K562 (cell line): ENCODE measurements around the gene UNC93B1. TPM values are rescaled to one million over a fixed set of nuclear protein-coding genes. Genes with fewer than 3 reads are reported as not detected.

Experiments used
- ARNT ChIP-seq, 2 experiments: fragments of 450-650 bp; IDR thresholded peaks; 2 replicates each; pipeline ENCODE4 v1.6.1; 2016; ENCODE audit warnings: mild to moderate bottlenecking in 1 of 2
- CBX3 ChIP-seq, 2 experiments: IDR thresholded peaks; 1 replicate in 1 of 2; 2 replicates in 1 of 2; pipeline ENCODE4 v1.6.1; 2012; ENCODE audit warnings: inconsistent platforms in 2 of 2, low read length in 2 of 2, borderline replicate concordance in 1 of 2, control low read depth in 1 of 2
- HDGF ChIP-seq: fragments of 450-650 bp; IDR thresholded peaks from 2 replicates; pipeline ENCODE4 v1.6.1; 2016
- PHF8 ChIP-seq: fragments of 200-600 bp; sonication (generic); IDR thresholded peaks from 2 replicates; pipeline ENCODE4 v1.6.1; 2012; ENCODE audit warnings: mixed run types, mild to moderate bottlenecking, inconsistent platforms, low read length, moderate library complexity, borderline replicate concordance
- RBM25 ChIP-seq: fragments of 200-400 bp; formaldehyde crosslinking; IDR thresholded peaks from 2 replicates; pipeline ENCODE4 v1.6.1; 2018; ENCODE audit warnings: low read length, low read depth, moderate library complexity; ENCODE audit not compliant: severe bottlenecking
- SIN3A ChIP-seq, 2 experiments: fragments of 150-350 bp in 1 of 2; IDR thresholded peaks; 2 replicates each; pipeline ENCODE4 v1.6.1; 2011 to 2016; ENCODE audit warnings: borderline replicate concordance in 2 of 2, low read depth in 2 of 2, low read length in 2 of 2, mild to moderate bottlenecking in 2 of 2, moderate library complexity in 2 of 2; ENCODE audit not compliant: control insufficient read depth in 1 of 2
- SPI1 ChIP-seq: IDR thresholded peaks from 2 replicates; pipeline ENCODE4 v1.6.1; 2011; ENCODE audit warnings: low read depth, low read length, control low read depth, borderline replicate concordance
- SRF ChIP-seq, 2 experiments: fragments of 250-450, 450-650 bp in 1 of 2; sonication (Bioruptor Pico) in 1 of 2; sonication (generic) in 1 of 2; formaldehyde crosslinking; IDR thresholded peaks; 2 replicates each; pipeline versions ENCODE4 v1.5.0 to v1.5.1; 2020 to 2022; ENCODE audit warnings: mild to moderate bottlenecking in 1 of 2, missing genetic modification reagents in 1 of 2
- ZBTB12 ChIP-seq: fragments of 250-450 bp; sonication (Bioruptor Pico); IDR thresholded peaks from 2 replicates; pipeline ENCODE4 v1.4.0; 2020
- ZBTB7A ChIP-seq: IDR thresholded peaks from 2 replicates; pipeline ENCODE4 v1.6.1; 2011; ENCODE audit warnings: low read depth, mild to moderate bottlenecking, low read length, moderate library complexity, borderline replicate concordance; ENCODE audit not compliant: control insufficient read depth
- ZNF512 ChIP-seq: IDR thresholded peaks from 2 replicates; pipeline ENCODE4 v1.6.1; 2016; ENCODE audit warnings: missing genetic modification characterization, missing compliant biosample characterization
- ZNF696 ChIP-seq: fragments of 250-450 bp; sonication (Bioruptor Pico); conservative IDR thresholded peaks from 2 replicates; pipeline ENCODE4 v1.4.0; 2020; ENCODE audit warnings: mild to moderate bottlenecking, moderate library complexity
- polyA plus RNA-seq, 8 experiments: library from polyadenylated mRNA; depleted of rRNA in 4 of 8; stranded (reverse) in 5 of 8; unstranded in 3 of 8; fragments of >200 nt; fragmentation: Nextera tagmentation in 2 of 8; fragmentation: Illumina TruSeq in 1 of 8; extraction: Ambion mirVana in 2 of 8; extraction: Trizol in 1 of 8; gene quantifications; 2 replicates each; pipeline versions ENCODE4 v1.2.1 to v1.2.3, GENCODE V29; 2011 to 2014; ENCODE audit warnings: inconsistent platforms in 1 of 8, missing spikeins in 1 of 8
- total RNA-seq, 7 experiments: library from RNA; depleted of rRNA in 6 of 7; stranded (reverse); fragments of >200 nt in 6 of 7; fragmentation: Illumina TruSeq in 2 of 7; extraction: Trizol in 2 of 7; gene quantifications; 2 replicates each; pipeline versions ENCODE4 v1.2.1 to v1.2.3, GENCODE V29; 2011 to 2021; ENCODE audit warnings: low replicate concordance in 1 of 7
- TF ChIP-seq, protein P1 (sequence below), 2 experiments: fragments of 250-450 bp in 1 of 2; fragments of 450-650 bp in 1 of 2; sonication (Bioruptor Pico) in 1 of 2; IDR thresholded peaks; 2 replicates each; pipeline versions ENCODE4 v1.6.1 to v1.8.0; 2016 to 2021; ENCODE audit warnings: mild to moderate bottlenecking in 2 of 2, moderate library complexity in 2 of 2, missing compliant biosample characterization in 1 of 2, missing genetic modification characterization in 1 of 2
- TF ChIP-seq, protein P2 (sequence below), 2 experiments: fragments of 200-800 bp in 1 of 2; sonication (Bioruptor generic) in 1 of 2; sonication (generic) in 1 of 2; formaldehyde crosslinking in 1 of 2; IDR thresholded peaks in 1 of 2; conservative IDR thresholded peaks in 1 of 2; 2 replicates each; pipeline versions ENCODE4 v1.5.0 to v1.6.1; 2016 to 2020; ENCODE audit warnings: missing compliant biosample characterization in 1 of 2, missing genetic modification characterization in 1 of 2, missing genetic modification reagents in 1 of 2
- TF ChIP-seq, protein P3 (sequence below), 2 experiments: fragments of 450-650 bp in 1 of 2; sonication (generic) in 1 of 2; formaldehyde crosslinking in 1 of 2; IDR thresholded peaks in 1 of 2; conservative IDR thresholded peaks in 1 of 2; 2 replicates each; pipeline versions ENCODE4 v1.6.1 to v1.8.1; 2016 to 2023; ENCODE audit warnings: mild to moderate bottlenecking in 2 of 2, moderate library complexity in 2 of 2, inconsistent platforms in 1 of 2, missing genetic modification reagents in 1 of 2
- TF ChIP-seq, protein P4 (sequence below): fragments of 250-450 bp; sonication (Bioruptor Pico); IDR thresholded peaks from 2 replicates; pipeline ENCODE4 v1.4.0; 2020; ENCODE audit warnings: mild to moderate bottlenecking

UNC93B1 gene
- total and polyA plus RNA-seq, 9 of the 15 experiments (the other 6 are each of a cell fraction or from before 2014, with no cell fraction given): 0.10 to 13.6 (median 6.5) TPM

DNA sequence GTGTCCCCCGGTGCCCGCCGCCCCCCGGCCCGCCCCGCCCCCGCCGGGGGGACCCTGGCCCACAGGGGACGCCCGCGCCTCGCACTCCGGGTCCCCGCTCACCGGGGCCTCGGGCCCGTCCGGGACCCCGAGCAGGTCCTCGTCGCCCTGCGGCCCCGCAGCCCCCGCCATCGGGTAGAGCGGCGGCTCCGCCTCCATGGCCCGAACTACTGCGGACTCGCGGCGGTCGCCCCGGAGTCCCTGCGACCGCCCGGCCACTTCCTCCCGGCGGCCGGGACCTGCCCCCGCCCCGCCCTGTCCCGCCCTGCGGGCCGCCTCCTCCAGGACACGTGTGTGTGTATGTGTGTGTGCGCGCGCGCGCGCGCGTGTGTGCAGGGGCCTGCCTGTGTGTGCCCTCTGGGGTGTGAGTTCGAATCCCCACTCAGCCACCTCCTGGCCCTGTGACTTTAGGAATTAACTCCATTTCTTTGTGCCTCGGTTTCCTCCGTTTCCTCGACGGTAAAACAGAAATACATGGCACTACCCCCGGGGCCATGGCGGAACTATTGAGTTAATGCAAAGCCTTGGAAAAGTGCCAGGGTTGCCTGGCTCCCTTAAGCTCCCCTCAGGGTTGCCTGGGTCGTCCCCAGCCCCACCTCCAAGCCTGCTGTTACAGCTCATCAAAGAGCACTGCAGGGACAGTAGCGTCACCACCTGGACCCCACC, at the start of gene UNC93B1 (continued):
- TF ChIP-seq, protein P1, sequence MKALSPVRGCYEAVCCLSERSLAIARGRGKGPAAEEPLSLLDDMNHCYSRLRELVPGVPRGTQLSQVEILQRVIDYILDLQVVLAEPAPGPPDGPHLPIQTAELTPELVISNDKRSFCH (CRISPR knock-in tag; IDR thresholded peaks at IDR 0.05): no peak
- TF ChIP-seq, protein P1 (tag; IDR thresholded peaks at IDR 0.05): peak; percentile 54; the same call in 1 of the 2 replicates
- TF ChIP-seq ARNT (IDR thresholded peaks at IDR 0.05): 0 out of 4 replicates have a peak, but pooled peaks of 1 of the 2 experiments have one; percentile 32
- 0 out of 4 replicates have a peak, but pooled peaks of 1 of the 2 experiments have one; percentile 27 for TF ChIP-seq SRF (CRISPR knock-in tag; IDR thresholded peaks at IDR 0.05)
- TF ChIP-seq ZBTB7A: peak; percentile 54; the same call in 1 of the 2 replicates
- 0 out of 2 replicates have a peak, but pooled peaks have one; percentile 11 for TF ChIP-seq ZBTB12 (CRISPR knock-in tag)
- TF ChIP-seq, protein P2, sequence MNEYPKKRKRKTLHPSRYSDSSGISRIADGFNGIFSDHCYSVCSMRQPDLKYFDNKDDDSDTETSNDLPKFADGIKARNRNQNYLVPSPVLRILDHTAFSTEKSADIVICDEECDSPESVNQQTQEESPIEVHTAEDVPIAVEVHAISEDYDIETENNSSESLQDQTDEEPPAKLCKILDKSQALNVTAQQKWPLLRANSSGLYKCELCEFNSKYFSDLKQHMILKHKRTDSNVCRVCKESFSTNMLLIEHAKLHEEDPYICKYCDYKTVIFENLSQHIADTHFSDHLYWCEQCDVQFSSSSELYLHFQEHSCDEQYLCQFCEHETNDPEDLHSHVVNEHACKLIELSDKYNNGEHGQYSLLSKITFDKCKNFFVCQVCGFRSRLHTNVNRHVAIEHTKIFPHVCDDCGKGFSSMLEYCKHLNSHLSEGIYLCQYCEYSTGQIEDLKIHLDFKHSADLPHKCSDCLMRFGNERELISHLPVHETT (CRISPR knock-in tag; conservative IDR thresholded peaks at IDR 0.05 in 1 of 2, IDR thresholded peaks at IDR 0.05 in 1 of 2): peak in 1 of 2 experiments; percentile 60; a peak in 1 of 4 replicates
- TF ChIP-seq CBX3 (IDR thresholded peaks at IDR 0.05; ENCODE audit: borderline replicate concordance in 1 of 2, low read length in 2 of 2): peak in 1 of 2 experiments; percentile 51; a peak in 1 of 3 replicates
- TF ChIP-seq, protein P3, sequence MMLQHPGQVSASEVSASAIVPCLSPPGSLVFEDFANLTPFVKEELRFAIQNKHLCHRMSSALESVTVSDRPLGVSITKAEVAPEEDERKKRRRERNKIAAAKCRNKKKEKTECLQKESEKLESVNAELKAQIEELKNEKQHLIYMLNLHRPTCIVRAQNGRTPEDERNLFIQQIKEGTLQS (IDR thresholded peaks at IDR 0.05): no peak
- TF ChIP-seq, protein P3 (CRISPR knock-in tag; conservative IDR thresholded peaks at IDR 0.05): no peak
- TF ChIP-seq ZNF512 (tag): no peak
- peak; percentile 88 for TF ChIP-seq SPI1
- TF ChIP-seq PHF8: peak; percentile 70; the same call in 1 of the 2 replicates
- TF ChIP-seq ZNF696 (CRISPR knock-in tag): no peak
- peak in 1 of 2 experiments; percentile 89; a peak in 1 of 4 replicates for TF ChIP-seq SIN3A (IDR thresholded peaks at IDR 0.05; ENCODE audit: borderline replicate concordance in 2 of 2, control insufficient read depth in 1 of 2, low read depth in 2 of 2, low read length in 2 of 2)
- TF ChIP-seq HDGF: no peak
- TF ChIP-seq, protein P4, sequence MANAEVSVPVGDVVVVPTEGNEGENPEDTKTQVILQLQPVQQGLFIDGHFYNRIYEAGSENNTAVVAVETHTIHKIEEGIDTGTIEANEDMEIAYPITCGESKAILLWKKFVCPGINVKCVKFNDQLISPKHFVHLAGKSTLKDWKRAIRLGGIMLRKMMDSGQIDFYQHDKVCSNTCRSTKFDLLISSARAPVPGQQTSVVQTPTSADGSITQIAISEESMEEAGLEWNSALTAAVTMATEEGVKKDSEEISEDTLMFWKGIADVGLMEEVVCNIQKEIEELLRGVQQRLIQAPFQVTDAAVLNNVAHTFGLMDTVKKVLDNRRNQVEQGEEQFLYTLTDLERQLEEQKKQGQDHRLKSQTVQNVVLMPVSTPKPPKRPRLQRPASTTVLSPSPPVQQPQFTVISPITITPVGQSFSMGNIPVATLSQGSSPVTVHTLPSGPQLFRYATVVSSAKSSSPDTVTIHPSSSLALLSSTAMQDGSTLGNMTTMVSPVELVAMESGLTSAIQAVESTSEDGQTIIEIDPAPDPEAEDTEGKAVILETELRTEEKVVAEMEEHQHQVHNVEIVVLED (CRISPR knock-in tag): 0 out of 2 replicates have a peak, but pooled peaks have one; percentile 19
- TF ChIP-seq RBM25: peak; percentile 33
